SW480 (cell line): ENCODE measurements around the gene BTNL8.

Experiments used
- DNase-seq: peaks from one replicate; pipeline ENCODE4 v3.0.0-alpha.2; 2016; ENCODE audit warnings: low spot score

BTNL8 gene

GRCh38 chr5:180898621-180899246 lies at the start of gene BTNL8:
Gene BTNL8 (plus strand): TSS chr5:180899159. CDS start chr5:180899311, 152 bp downstream.
- no peak for DNase-seq

- no peak for DNase-seq
Observed at GRCh38 chr5:180849827-180850226, 49.1 kb upstream of the BTNL8 start.

- DNase-seq = no peak
Observed at GRCh38 chr5:180850434-180851078, 48.4 kb upstream of the BTNL8 start.

- DNase-seq = no peak
Observed at GRCh38 chr5:180852495-180852894, 46.5 kb upstream of the BTNL8 start.

GRCh38 chr5:180853121-180853847 lies 45.7 kb upstream of the BTNL8 start:
- no peak for DNase-seq

- no peak for DNase-seq
Observed at GRCh38 chr5:180853848-180854176, 45.1 kb upstream of the BTNL8 start.

- DNase-seq = no peak
Observed at GRCh38 chr5:180858586-180858985, 40.4 kb upstream of the BTNL8 start.

GRCh38 chr5:180860273-180860886 lies 38.6 kb upstream of the BTNL8 start:
- peak; percentile 93 for DNase-seq

GRCh38 chr5:180860887-180861822 lies 37.8 kb upstream of the BTNL8 start, which contains the start of gene ZFP62:
Gene ZFP62 (minus strand): TSS chr5:180861276. CDS start chr5:180861219, 57 bp downstream.
- peak; percentile 98 for DNase-seq

- DNase-seq = no peak
Observed at GRCh38 chr5:180862645-180863044, 36.3 kb upstream of the BTNL8 start.

GRCh38 chr5:180865981-180866695 lies 32.8 kb upstream of the BTNL8 start:
- peak; percentile 28 for DNase-seq

GRCh38 chr5:180866985-180867384 lies 32.0 kb upstream of the BTNL8 start:
- no peak for DNase-seq

GRCh38 chr5:180868960-180869359 lies 30.0 kb upstream of the BTNL8 start:
- DNase-seq = peak; percentile 87

- no peak for DNase-seq
Observed at GRCh38 chr5:180869587-180869986, 29.4 kb upstream of the BTNL8 start.

GRCh38 chr5:180870276-180871068 lies 28.5 kb upstream of the BTNL8 start:
- no peak for DNase-seq

- DNase-seq = no peak
Observed at GRCh38 chr5:180872419-180872818, 26.5 kb upstream of the BTNL8 start.

- peak; percentile 36 for DNase-seq
Observed at GRCh38 chr5:180873615-180874520, 25.1 kb upstream of the BTNL8 start.

- no peak for DNase-seq
Observed at GRCh38 chr5:180874804-180875582, 24.0 kb upstream of the BTNL8 start.
